Motor neuron (in vitro differentiated cells): ENCODE data around the gene CDC16. TPM values are rescaled to one million over a fixed set of nuclear protein-coding genes. Genes with fewer than 3 reads are reported as not detected.

Experiments
- ATAC-seq, 8 experiments: fragments of 200-7000 bp; cut with Tn5 transposase; replicated peaks in 6 of 8; 2 replicates each; pipeline ENCODE4 v1.8.0; 2021; ENCODE audit warnings: mild to moderate bottlenecking in 8 of 8, moderate library complexity in 8 of 8
- H3K27ac ChIP-seq, 2 donors: fragments of 250-450 bp; sonication (Bioruptor Pico); 2 replicates each; pipeline ENCODE4 v1.9.0; 2021; ENCODE audit warnings: antibody characterized with exemption in 2 of 2, mild to moderate bottlenecking in 2 of 2, moderate library complexity in 1 of 2
- H3K4me1 ChIP-seq, 2 donors: fragments of 250-450 bp; sonication (Bioruptor Pico); replicated peaks in 1 of 2; 2 replicates each; pipeline ENCODE4 v1.6.1; 2021; ENCODE audit warnings: antibody characterized with exemption in 2 of 2, mild to moderate bottlenecking in 2 of 2, moderate library complexity in 1 of 2
- H3K4me3 ChIP-seq, 5 donors: fragments of 250-450 bp; sonication (Bioruptor Pico); 2 replicates each; pipeline ENCODE4 v1.9.0; 2021; ENCODE audit warnings: antibody characterized with exemption in 5 of 5, mild to moderate bottlenecking in 5 of 5, moderate library complexity in 4 of 5
- WGBS, 10 experiments: fragments of 450-650 bp; shearing (Covaris generic); methylation state at CpG; one replicate each; pipeline ENCODE4 v1.0.0; 2022; 5-methylcytosine and 5-hydroxymethylcytosine counted together
- in situ Hi-C, 9 experiments: fragments of 400-800 bp; cut with MboI; loops; one replicate each; pipeline ENCODE4 v1.15.0; 2021; ENCODE audit warnings: low sequenced_read_pairs in 9 of 9, low pct_unique_long_range_greater_than_20kb in 2 of 9; ENCODE audit not compliant: unreplicated experiment in 9 of 9
- total RNA-seq, 8 experiments: library from RNA; unstranded; fragments of 300-600 nt; gene quantifications; 2 replicates each; pipeline versions ENCODE4 v1.2.3 to v1.2.4, GENCODE V29; 2022

Gene CDC16
- total RNA-seq, 8 experiments from 2014 or later = 33.9 to 79.4 (median 44.0) TPM

DNA sequence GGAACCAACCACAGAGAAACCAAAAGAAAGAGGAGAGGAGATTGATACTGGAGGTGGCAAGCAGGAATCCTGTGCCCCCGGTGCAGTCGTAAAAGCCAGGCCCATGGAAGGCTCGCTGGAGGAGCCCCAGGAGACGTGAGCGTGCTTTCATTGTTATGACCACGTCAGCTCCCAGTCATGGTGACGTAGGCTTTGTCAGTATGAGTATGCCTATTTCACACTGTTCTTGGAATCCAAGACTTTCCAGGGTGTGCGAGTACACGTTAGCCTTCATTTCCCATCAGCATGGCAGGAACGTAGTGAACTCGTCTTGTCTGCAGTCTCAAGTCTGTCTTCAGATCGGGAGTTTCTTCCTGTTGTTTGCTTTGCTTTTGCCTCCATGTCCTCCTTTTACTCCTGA lies 64.2 kb downstream of the CDC16 start:
- no peak for ATAC-seq
- no peaks in the 10 kb centered on the region for H3K4me1 ChIP-seq
- in situ Hi-C loops = no loop called here
- H3K4me3 ChIP-seq = no peak overlapping the region
- WGBS, 10 experiments = 52 to 88% (median 81%) methylated on average over 1 to 9 of the region's 12 CpGs; no CpG with 5 or more reads in 2 of the 10 experiments
- no peak overlapping the region for H3K27ac ChIP-seq

GRCh38 chr13:114299604-114300305 lies 65.1 kb downstream of the CDC16 start:
- Histone ChIP-seq H3K4me1 (no peaks in the 10 kb centered on the region), H3K27ac (no peak overlapping the region), H3K4me3 (no peak overlapping the region)
- no peak for ATAC-seq
- in situ Hi-C loops = no loop called here
- WGBS, 10 experiments = 90 to 100% (median 98%) methylated on average over 2 to 10 of the region's 12 CpGs

- in situ Hi-C loops = no loop called here
- ATAC-seq = peak in 1 of 8 experiments; percentile 23
- no peak overlapping the region for H3K27ac ChIP-seq
- no peak overlapping the region for H3K4me3 ChIP-seq
- H3K4me1 ChIP-seq = no peaks in the 10 kb centered on the region
- 60 to 92% (median 86%) methylated on average over 1 to 8 of the region's 11 CpGs; no CpG with 5 or more reads in 4 of the 10 experiments for WGBS, 10 experiments
Observed at GRCh38 chr13:114303700-114304327, 69.1 kb downstream of the CDC16 start.

DNA sequence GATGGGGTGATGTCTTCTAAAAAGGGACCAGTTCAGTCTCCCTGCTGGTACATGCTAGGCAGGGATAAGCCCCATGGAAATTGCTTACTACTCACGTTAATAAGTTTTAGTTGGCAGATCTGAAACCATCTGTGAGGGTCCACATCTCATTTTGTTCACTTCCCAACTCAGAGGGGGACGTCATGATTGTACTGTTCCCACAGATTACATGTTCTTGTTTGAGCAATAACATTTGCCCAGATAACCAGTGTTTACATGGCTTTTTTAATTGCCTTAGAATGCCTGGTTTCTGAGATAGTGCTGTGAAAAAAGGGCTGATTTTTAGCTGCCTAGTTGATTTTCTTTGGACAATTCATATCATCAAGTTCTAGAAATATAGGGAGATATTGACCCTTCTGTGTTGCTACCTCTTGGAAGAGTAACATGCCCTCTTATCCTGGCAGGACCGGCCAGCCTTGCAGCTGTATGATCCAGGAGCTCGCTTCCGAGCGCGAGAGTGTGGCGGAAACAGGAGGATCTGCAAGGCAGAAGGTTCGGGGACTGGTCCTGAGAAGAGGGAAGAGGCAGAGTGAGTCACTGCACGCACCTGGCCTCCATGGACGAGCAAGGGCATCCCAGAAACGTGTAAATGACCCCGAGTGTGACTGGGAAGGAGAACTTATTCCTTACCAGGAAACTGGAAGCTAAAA lies 69.8 kb downstream of the CDC16 start:
- no peak overlapping the region for H3K4me3 ChIP-seq
- no peaks in the 10 kb centered on the region for H3K4me1 ChIP-seq
- WGBS, 10 experiments = 61 to 100% (median 81%) methylated on average over 1 to 6 of the region's 13 CpGs; no CpG with 5 or more reads in 4 of the 10 experiments
- no peak overlapping the region for H3K27ac ChIP-seq
- in situ Hi-C loops = no loop called here
- no peak for ATAC-seq

DNA sequence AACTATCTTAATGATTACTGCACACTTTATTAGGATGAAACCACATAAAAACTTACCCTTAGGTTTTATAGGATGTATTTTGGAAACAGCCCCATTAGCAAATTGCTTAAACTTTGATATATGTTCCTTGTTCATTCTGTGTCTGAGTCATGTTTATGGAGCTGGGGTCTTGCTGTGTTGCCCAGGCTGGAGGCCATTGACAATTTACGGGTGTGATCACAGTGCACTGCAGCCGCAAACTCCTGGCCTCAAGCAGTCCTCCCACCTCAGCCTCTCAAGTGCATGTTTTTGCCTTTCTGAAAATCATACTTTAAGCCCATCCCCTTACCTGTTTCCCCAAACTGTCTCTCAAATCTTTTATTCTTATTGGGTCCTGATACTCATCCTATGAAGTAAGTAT lies 74.4 kb downstream of the CDC16 start:
- no peak for ATAC-seq
- in situ Hi-C loops = no loop called here
- Histone ChIP-seq H3K27ac (no peak overlapping the region), H3K4me3 (no peak overlapping the region), H3K4me1 (peaks cover 5% of the 10 kb centered on the region in 2 donors)
- 88 to 100% (median 100%) methylated on average over 1 to 2 of the region's 2 CpGs; no CpG with 5 or more reads in 1 of the 10 experiments for WGBS, 10 experiments

DNA sequence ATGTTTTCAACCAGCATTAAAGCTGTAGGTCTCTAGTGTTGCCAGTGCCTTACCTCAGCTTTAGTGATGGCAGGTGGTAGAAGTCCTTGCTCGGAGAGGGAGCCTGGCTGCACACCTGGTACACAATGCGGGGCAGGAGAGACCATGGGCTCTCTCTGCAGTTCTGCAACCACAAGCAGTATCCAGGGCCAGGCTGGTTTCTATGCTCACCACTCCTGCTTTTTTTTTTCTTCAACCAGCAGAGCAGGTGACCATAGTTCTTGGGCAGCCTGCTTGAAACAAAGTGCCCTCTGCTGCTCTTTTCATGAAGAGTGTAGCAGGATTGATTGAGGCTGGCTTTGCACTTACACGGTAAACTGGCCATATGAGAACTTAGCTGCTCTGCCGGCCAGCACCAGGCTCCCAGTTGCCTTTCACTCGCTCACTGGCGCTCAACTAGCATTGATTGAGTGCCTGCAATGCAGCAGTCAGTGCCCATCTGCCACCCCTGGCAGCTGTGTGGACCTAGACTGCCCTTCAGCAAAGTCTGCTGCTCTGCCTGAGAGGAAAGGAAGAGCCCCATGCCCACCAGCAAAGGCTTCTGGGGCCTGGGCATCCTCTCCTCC lies 75.2 kb downstream of the CDC16 start:
- 60 to 100% (median 78%) methylated on average over 1 to 5 of the region's 6 CpGs; no CpG with 5 or more reads in 3 of the 10 experiments for WGBS, 10 experiments
- Histone ChIP-seq H3K4me1 (peaks cover 5% of the 10 kb centered on the region in 2 donors), H3K4me3 (no peak overlapping the region), H3K27ac (no peak overlapping the region)
- in situ Hi-C loops = no loop called here
- peak in 2 of 8 experiments; percentile 8 to 24 for ATAC-seq

GRCh38 chr13:114310956-114311355 lies 76.3 kb downstream of the CDC16 start:
- in situ Hi-C loops = no loop called here
- Histone ChIP-seq H3K27ac (no peak overlapping the region), H3K4me1 (peaks cover 10 to 11% of the 10 kb centered on the region in 2 donors), H3K4me3 (no peak overlapping the region)
- no peak for ATAC-seq
- WGBS, 10 experiments = 0 to 100% (median 71%) methylated on average over 1 to 4 of the region's 5 CpGs

DNA sequence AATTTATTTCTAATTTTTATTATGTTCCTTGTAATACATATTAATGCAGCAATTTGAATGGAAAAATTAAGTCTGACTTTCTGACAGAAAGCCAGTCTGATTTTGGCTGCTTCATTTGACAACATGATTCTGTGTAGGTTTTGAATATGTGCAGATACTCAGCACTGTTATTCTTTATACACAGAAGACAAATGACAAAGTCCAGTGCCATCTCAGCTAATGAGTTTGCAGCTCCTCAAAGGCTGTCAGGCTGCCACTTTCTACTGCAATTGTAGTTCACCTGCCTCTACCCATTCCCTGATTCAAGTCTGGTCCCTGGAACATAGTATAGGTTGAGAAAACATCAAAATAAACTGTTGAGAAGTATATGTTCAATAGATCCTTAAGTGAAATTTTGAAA lies 76.7 kb downstream of the CDC16 start:
- peaks cover 12% of the 10 kb centered on the region in 2 donors for H3K4me1 ChIP-seq
- no peak overlapping the region for H3K27ac ChIP-seq
- ATAC-seq = no peak
- in situ Hi-C loops = no loop called here
- H3K4me3 ChIP-seq = no peak overlapping the region

DNA sequence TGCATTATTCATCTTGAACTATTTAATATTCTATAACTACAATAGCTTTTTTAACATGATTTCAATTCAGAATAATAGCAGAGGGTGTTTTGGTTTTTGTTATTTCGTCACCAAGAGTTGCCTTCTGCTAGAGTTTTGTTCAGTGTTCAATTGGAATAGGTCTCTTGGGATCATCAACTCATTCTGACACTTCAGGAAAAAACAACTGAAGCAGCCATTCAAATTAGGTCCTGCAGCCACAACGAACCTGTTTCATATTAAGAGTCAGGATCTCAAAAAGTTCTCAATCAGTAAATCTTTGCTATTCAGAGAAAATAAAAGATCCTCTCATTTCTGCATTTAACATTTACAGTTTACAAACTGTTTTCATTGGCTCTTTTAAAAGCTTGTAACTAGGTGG lies 77.2 kb downstream of the CDC16 start:
- no peak overlapping the region for H3K4me3 ChIP-seq
- WGBS, 10 experiments = 16 to 62% (median 33%) methylated on average over 1 to 2 of the region's 2 CpGs; no CpG with 5 or more reads in 1 of the 10 experiments
- H3K27ac ChIP-seq = no peak overlapping the region
- H3K4me1 ChIP-seq = peaks cover 12% of the 10 kb centered on the region in 2 donors
- in situ Hi-C loops = no loop called here
- no peak for ATAC-seq

- Histone ChIP-seq H3K4me3 (peak overlapping the region; percentile 85 to 91 (median 90)), H3K27ac (peak overlapping the region; percentile 93 to 94), H3K4me1 (peaks cover 12% of the 10 kb centered on the region in 2 donors)
- no peak for ATAC-seq
- in situ Hi-C loops = no loop called here
- 87 to 100% (median 91%) methylated on average over 1 to 17 of the region's 17 CpGs; no CpG with 5 or more reads in 1 of the 10 experiments for WGBS, 10 experiments
Observed at GRCh38 chr13:114313061-114313860, 78.6 kb downstream of the CDC16 start.

- 0 to 3% (median 1%) methylated on average over 3 to 48 of the region's 107 CpGs; no CpG with 5 or more reads in 4 of the 10 experiments for WGBS, 10 experiments
- H3K27ac ChIP-seq = peak within 1 kb of the TSS; percentile 93 to 94
- peaks cover 14 to 16% of the 10 kb centered on the region in 2 donors for H3K4me1 ChIP-seq
- peak within 1 kb of the TSS; percentile 85 to 91 (median 90) for H3K4me3 ChIP-seq
- peak; percentile 78 to 95 (median 92) for ATAC-seq
- in situ Hi-C loops = no loop called here
Observed at GRCh38 chr13:114314074-114314912, 79.6 kb downstream of the CDC16 start, which contains the start of gene CHAMP1. CHAMP1 (plus strand) TSS chr13:114314503; CDS start chr13:114323843, 9,340 bp downstream.
